HepG2 (cell line): ENCODE measurements around the gene EFNA3. TPM values are rescaled to one million over a fixed set of nuclear protein-coding genes. Genes with fewer than 3 reads are reported as not detected.

Experiments
- ATAC-seq: fragments of 200-7000 bp; cut with Tn5 transposase; 3 replicates; pipeline ENCODE4 v1.9.1; 2020; ENCODE audit warnings: mild to moderate bottlenecking, moderate library complexity
- BruUV-seq: library from RNA; stranded (reverse); fragments of 400-500 nt; replicated peaks from 2 replicates; lab custom pipeline; 2021; lab: Mats Ljungman, UMichigan
- CTCF ChIA-PET: fragments of 300-600 bp; formaldehyde crosslinking; extraction: SDS; loops from one replicate; lab custom pipeline; 2021; ENCODE audit warnings: low total read pairs, inconsistent platforms, low intra/inter-chr PET ratio; lab: Yijun Ruan, JAX
- POLR2A ChIA-PET: fragments of 350-600 bp; sonication (Branson Sonifier 250); formaldehyde crosslinking; loops from one replicate; lab custom pipeline; 2020; ENCODE audit warnings: antibody characterized with exemption, inconsistent platforms; lab: Yijun Ruan, JAX
- DNase-seq: peaks from one replicate; pipeline ENCODE4 v3.0.0-alpha.2; 2015; ENCODE audit warnings: low spot score
- FAIRE-seq: peaks from 3 replicates; lab custom pipeline; 2011; peaks lifted over from hg19 to GRCh38; lab: Jason Lieb, UNC
- H2AFZ ChIP-seq: one replicate; pipeline ENCODE4 v1.6.1; 2011; ENCODE audit warnings: low read length, inconsistent platforms
- H3K27ac ChIP-seq: fragments of 300-600 bp; 3 replicates; pipeline ENCODE4 v1.8.0; 2011; ENCODE audit warnings: mixed run types, mild to moderate bottlenecking, mixed read lengths, low read length, inconsistent platforms; ENCODE audit not compliant: insufficient read depth; ENCODE audit errors: extremely low read length
- H3K27me3 ChIP-seq, 2 experiments: fragments of 200-600 bp in 1 of 2; 2 replicates in 1 of 2; 3 replicates in 1 of 2; pipeline versions ENCODE4 v1.6.0 to v1.8.0; 2011; ENCODE audit warnings: low read length in 2 of 2, mild to moderate bottlenecking in 2 of 2, moderate library complexity in 2 of 2, inconsistent platforms in 1 of 2; ENCODE audit not compliant: insufficient read depth in 2 of 2, control insufficient read depth in 1 of 2
- H3K36me3 ChIP-seq, 2 experiments: fragments of 200-600 bp in 1 of 2; replicated peaks in 1 of 2; 2 replicates in 1 of 2; 3 replicates in 1 of 2; pipeline versions ENCODE4 v1.5.1 to v1.8.0; 2011; ENCODE audit warnings: low read length in 2 of 2, inconsistent platforms in 1 of 2; ENCODE audit not compliant: insufficient read depth in 2 of 2, control insufficient read depth in 1 of 2
- H3K4me1 ChIP-seq: 2 replicates; pipeline ENCODE4 v1.5.1; 2012; ENCODE audit warnings: low read length, inconsistent platforms; ENCODE audit not compliant: insufficient read depth
- H3K4me2 ChIP-seq: 2 replicates; pipeline ENCODE4 v1.6.0; 2011; ENCODE audit warnings: low read depth, low read length, inconsistent platforms
- H3K4me3 ChIP-seq, 3 experiments: fragments of 200-600 bp in 1 of 3; sonication (generic), shearing (Covaris generic) in 1 of 3; replicated peaks in 1 of 3; 2 replicates each; pipeline ENCODE4 v1.5.1; 2011 to 2016; ENCODE audit warnings: low read length in 3 of 3, inconsistent platforms in 2 of 3, low read depth in 2 of 3, mild to moderate bottlenecking in 2 of 3, control low read depth in 1 of 3, mixed read lengths in 1 of 3; ENCODE audit not compliant: insufficient read depth in 1 of 3
- H3K79me2 ChIP-seq: one replicate; pipeline ENCODE4 v1.6.1; 2011; ENCODE audit warnings: low read length, inconsistent platforms; ENCODE audit not compliant: insufficient read depth
- H3K9ac ChIP-seq: 2 replicates; pipeline ENCODE4 v1.6.0; 2011; ENCODE audit warnings: mild to moderate bottlenecking, low read depth, low read length, inconsistent platforms; ENCODE audit not compliant: insufficient read depth
- H3K9me3 ChIP-seq: 2 replicates; pipeline ENCODE4 v1.5.1; 2012; ENCODE audit warnings: mild to moderate bottlenecking, low read length
- H4K20me1 ChIP-seq: 2 replicates; pipeline ENCODE4 v1.6.0; 2011; ENCODE audit warnings: inconsistent platforms, mild to moderate bottlenecking, low read length, moderate library complexity; ENCODE audit not compliant: insufficient read depth
- CENPBD1 ChIP-seq: sonication (generic); formaldehyde crosslinking; IDR thresholded peaks from 2 replicates; pipeline ENCODE4 v1.8.0; 2022; ENCODE audit warnings: missing genetic modification reagents, low read depth, mild to moderate bottlenecking, borderline replicate concordance
- FOXP4 ChIP-seq: sonication (generic); formaldehyde crosslinking; IDR thresholded peaks from 2 replicates; pipeline ENCODE4 v1.4.0; 2020; ENCODE audit warnings: missing genetic modification reagents
- HNRNPL ChIP-seq: fragments of 200-400 bp; formaldehyde crosslinking; IDR thresholded peaks from 2 replicates; pipeline ENCODE4 v1.6.1; 2017; ENCODE audit warnings: mild to moderate bottlenecking, low read depth, low read length
- IRF1 ChIP-seq: sonication (generic); formaldehyde crosslinking; IDR thresholded peaks from 2 replicates; pipeline ENCODE4 v1.4.0; 2020; ENCODE audit warnings: low read depth, mild to moderate bottlenecking, missing genetic modification reagents
- XBP1 ChIP-seq: sonication (generic); formaldehyde crosslinking; IDR thresholded peaks from 2 replicates; pipeline ENCODE4 v1.5.0; 2020; ENCODE audit warnings: missing genetic modification reagents
- ZKSCAN8 ChIP-seq: IDR thresholded peaks from 2 replicates; pipeline ENCODE4 v1.6.1; 2016; ENCODE audit warnings: borderline replicate concordance, missing genetic modification reagents, missing compliant biosample characterization
- WGBS: methylation state at CpG from one replicate; pipeline ENCODE4 v1.1.6; 2017; ENCODE audit warnings: low lambda C conversion rate; 5-methylcytosine and 5-hydroxymethylcytosine counted together
- in situ Hi-C: cut with HindIII; loops from 2 replicates; pipeline ENCODE4 v1.10.0; 2017; ENCODE audit warnings: low pct_unique_long_range_greater_than_20kb; ENCODE audit not compliant: extremely low pct_ligation_motif_present
- intact Hi-C: fragments of 100-400 bp; cut with micrococcal nuclease; formaldehyde crosslinking; loops from one replicate; pipeline ENCODE4 v1.10.0; 2022; ENCODE audit not compliant: unreplicated experiment
- polyA plus RNA-seq, 8 experiments: library from polyadenylated mRNA; depleted of rRNA in 3 of 8; stranded (reverse) in 7 of 8; unstranded in 1 of 8; fragments of >200 nt; fragmentation: Illumina TruSeq in 4 of 8; extraction: Trizol in 4 of 8; gene quantifications; 2 replicates each; pipeline versions ENCODE4 v1.2.1 to v1.2.3, GENCODE V29; 2011 to 2016; ENCODE audit warnings: low read depth in 4 of 8, missing spikeins in 1 of 8, mixed read lengths in 1 of 8; ENCODE audit not compliant: insufficient read depth in 1 of 8
- total RNA-seq, 5 experiments: library from RNA; depleted of rRNA; stranded (reverse); fragments of >200 nt; fragmentation: Illumina TruSeq; extraction: Trizol; gene quantifications; 2 replicates each; pipeline ENCODE4 v1.2.3, GENCODE V29; 2016; ENCODE audit warnings: low read depth in 1 of 5

EFNA3 gene
- total and polyA plus RNA-seq, 2 of the 13 experiments (the other 11 are each of a cell fraction or from before 2014, with no cell fraction given) = 1.0 to 5.7 TPM

GRCh38 chr1:155057788-155058211 lies 20.8 kb upstream of the EFNA3 start:
- DNase-seq (no peak), FAIRE-seq (no peak), ATAC-seq (no peak)
- no peak overlapping the region for H3K9ac ChIP-seq
- peaks cover 6 to 19% of the 10 kb centered on the region in 2 experiments for H3K36me3 ChIP-seq
- in situ Hi-C loops = no loop called here
- intact Hi-C loops = no loop called here
- peaks cover 16% of the 10 kb centered on the region for H3K4me1 ChIP-seq
- H3K27me3 ChIP-seq = no peaks in the 10 kb centered on the region
- TF ChIP-seq ZKSCAN8 (CRISPR knock-in tag) (no peak), IRF1 (CRISPR knock-in tag) (no peak), CENPBD1 (CRISPR knock-in tag) (no peak), XBP1 (CRISPR knock-in tag) (no peak), FOXP4 (CRISPR knock-in tag) (no peak), HNRNPL (0 out of 2 replicates have a peak, but pooled peaks have one; percentile 32)
- ChIA-PET POLR2A (no interaction called here), CTCF (interaction anchor here (1.3 kb wide), 1 partner anchor 13 kb away, joined by 3 read pairs; no protein-coding TSS in a partner anchor)
- 95% methylated on average over 6 of the region's 13 CpGs for WGBS
- H3K9me3 ChIP-seq = no peaks in the 10 kb centered on the region
- H3K27ac ChIP-seq = no peak overlapping the region
- no peak overlapping the region for H2AFZ ChIP-seq
- H4K20me1 ChIP-seq = no peaks in the 10 kb centered on the region
- no peak overlapping the region for H3K4me3 ChIP-seq
- no peak overlapping the region for H3K4me2 ChIP-seq
- no TSS peak for BruUV-seq
- H3K79me2 ChIP-seq = no peaks in the 10 kb centered on the region
